T-cell (primary cell): ENCODE data around the gene KMT2A. TPM values are rescaled to one million over a fixed set of nuclear protein-coding genes. Genes with fewer than 3 reads are reported as not detected.
A peak's percentile ranks its signal among the peaks of the same experiment; 100 is the strongest.
"Not testable (repeated sequence)": the region's sequence is repeated elsewhere in the genome, so short reads cannot be mapped to it uniquely, and the experiment has no call there.

Experiments
- ATAC-seq, 4 experiments: fragments of 200-7000 bp in 3 of 4; fragments of 150-1000 bp in 1 of 4; cut with Tn5 transposase; replicated peaks in 1 of 4; 1 replicate in 3 of 4; 2 replicates in 1 of 4; pipeline ENCODE4 v1.10.0; 2021; ENCODE audit warnings: moderate library complexity in 3 of 4, mild to moderate bottlenecking in 2 of 4, moderate number of reproducible peaks in 1 of 4
- CTCF ChIA-PET, 2 donors: fragments of 300-600 bp; sonication (Branson Sonifier 250); formaldehyde crosslinking; loops; one replicate each; lab custom pipeline; 2022; ENCODE audit warnings: antibody characterized with exemption in 2 of 2; lab: Charles Lee
- POLR2A ChIA-PET, 2 donors: fragments of 300-600 bp; sonication (Branson Sonifier 250); formaldehyde crosslinking; loops; one replicate each; lab custom pipeline; 2022; ENCODE audit warnings: antibody characterized with exemption in 2 of 2; lab: Charles Lee
- DNase-seq, 35 experiments: peaks; one replicate each; pipeline versions ENCODE4 v3.0.0 to v3.0.0-alpha.2; 2013 to 2023
- H3K27ac ChIP-seq: one replicate; pipeline ENCODE4 v1.5.1; 2013; ENCODE audit warnings: low read length
- H3K27me3 ChIP-seq, 2 experiments: replicated peaks in 1 of 2; 1 replicate in 1 of 2; 2 replicates in 1 of 2; pipeline versions ENCODE4 v1.6.1 to v1.7.0; 2013; ENCODE audit warnings: low read length in 1 of 2, mixed read lengths in 1 of 2; ENCODE audit not compliant: control insufficient read depth in 2 of 2, insufficient read depth in 2 of 2; ENCODE audit errors: extremely low read depth in 1 of 2
- H3K36me3 ChIP-seq, 2 donors: 1 replicate in 1 of 2; 2 replicates in 1 of 2; pipeline versions ENCODE4 v1.6.1 to v1.7.0; 2013; ENCODE audit warnings: low read length in 1 of 2; ENCODE audit not compliant: control insufficient read depth in 2 of 2, insufficient read depth in 1 of 2; ENCODE audit errors: extremely low read depth in 1 of 2
- H3K4me1 ChIP-seq, 2 experiments: 1 replicate in 1 of 2; 2 replicates in 1 of 2; pipeline versions ENCODE4 v1.6.1 to v1.7.0; 2013; ENCODE audit warnings: low read length in 2 of 2, mixed read lengths in 1 of 2; ENCODE audit not compliant: insufficient read depth in 2 of 2, control insufficient read depth in 1 of 2; ENCODE audit errors: extremely low read depth in 1 of 2
- H3K4me3 ChIP-seq, 2 donors: 1 replicate in 1 of 2; 2 replicates in 1 of 2; pipeline versions ENCODE4 v1.5.1 to v1.7.0; 2013; ENCODE audit warnings: mild to moderate bottlenecking in 2 of 2, low read length in 1 of 2, moderate library complexity in 1 of 2; ENCODE audit not compliant: control insufficient read depth in 1 of 2; ENCODE audit errors: extremely low read depth in 1 of 2
- H3K9me3 ChIP-seq: 2 replicates; pipeline ENCODE4 v1.7.0; 2013
- H3K27ac Mint-ChIP-seq, 2 donors: one replicate each; pipeline ENCODE4 v1.8.0; 2020 to 2021; ENCODE audit warnings: mild to moderate bottlenecking in 2 of 2, mixed read lengths in 2 of 2
- H3K27me3 Mint-ChIP-seq, 2 donors: one replicate each; pipeline ENCODE4 v1.8.0; 2021 to 2022; ENCODE audit warnings: mixed read lengths in 2 of 2
- H3K36me3 Mint-ChIP-seq: one replicate; pipeline ENCODE4 v1.8.0; 2021; ENCODE audit warnings: mixed read lengths
- H3K4me1 Mint-ChIP-seq, 3 donors: one replicate each; pipeline ENCODE4 v1.8.0; 2020 to 2022; ENCODE audit warnings: mixed read lengths in 3 of 3, mild to moderate bottlenecking in 1 of 3
- H3K4me3 Mint-ChIP-seq, 3 donors: one replicate each; pipeline ENCODE4 v1.8.0; 2020 to 2022; ENCODE audit warnings: mild to moderate bottlenecking in 3 of 3, mixed read lengths in 3 of 3, moderate library complexity in 3 of 3
- H3K9me3 Mint-ChIP-seq, 3 donors: one replicate each; pipeline ENCODE4 v1.8.0; 2020 to 2022; ENCODE audit warnings: mixed read lengths in 3 of 3
- WGBS: methylation state at CpG from one replicate; pipeline ENCODE4 v1.1.5; 2013; ENCODE audit warnings: missing lambda C conversion rate; ENCODE audit not compliant: insufficient coverage; 5-methylcytosine and 5-hydroxymethylcytosine counted together
- total RNA-seq, 35 experiments: library from RNA in 6 of 35; stranded (reverse) in 6 of 35; fragments of 120-200 nt in 1 of 35; gene quantifications; one replicate each; pipeline versions ENCODE4 v1.2.1 to v1.2.4 and lab custom pipeline; 2013 to 2026

KMT2A gene
- total RNA-seq, 5 donors from 2014 or later (not counting 1 experiment from before 2014, with no cell fraction given), result 130 to 183 (median 153) TPM

- DNase-seq, result no peak
- no peaks in the 10 kb centered on the region for H3K27me3 ChIP-seq
- ChIA-PET CTCF (interaction anchor here in 1 of 2 donors (0.6 to 0.9 kb wide), 2 partner anchors 10 to 62 kb away, joined by 3 to 4 read pairs; no protein-coding TSS in a partner anchor), POLR2A (no interaction called here)
- Mint-ChIP-seq H3K9me3 (no peaks in the 10 kb centered on the region), H3K4me3 (no peak overlapping the region), H3K36me3 (peaks cover 20% of the 10 kb centered on the region), H3K27me3 (no peaks in the 10 kb centered on the region), H3K27ac (peak overlapping the region in 1 of 2 donors; percentile 12), H3K4me1 (peaks cover 7 to 19% (median 15%) of the 10 kb centered on the region in 3 donors)
- H3K9me3 ChIP-seq, result no peaks in the 10 kb centered on the region
- no peak overlapping the region for H3K27ac ChIP-seq
- peaks cover 2 to 20% of the 10 kb centered on the region in 2 donors for H3K36me3 ChIP-seq
- no CpG with 5 or more reads among the region's 1 CpG for WGBS
- H3K4me3 ChIP-seq, result no peak overlapping the region
- ATAC-seq, result no peak
- H3K4me1 ChIP-seq, result peaks cover 0 to 3% of the 10 kb centered on the region in 2 experiments
These were observed 23.4 kb upstream of the KMT2A start for GRCh38 chr11:118412921-118413320.

GRCh38 chr11:118415062-118415738, 21.1 kb upstream of the KMT2A start:
- ATAC-seq, result no peak
- no peak overlapping the region for H3K27ac ChIP-seq
- H3K4me1 ChIP-seq, result no peaks in the 10 kb centered on the region
- ChIA-PET CTCF (interaction anchor here in 1 of 2 donors (0.7 kb wide), 1 partner anchor 971 kb away, joined by 3 read pairs; no protein-coding TSS in a partner anchor), POLR2A (interaction anchor here in 1 of 2 donors (0.5 kb wide), 1 partner anchor 10 kb away, joined by 3 read pairs; no protein-coding TSS in a partner anchor)
- DNase-seq, result no peak
- no peaks in the 10 kb centered on the region for H3K9me3 ChIP-seq
- 38% methylated on average over 4 of the region's 8 CpGs for WGBS
- H3K27me3 ChIP-seq, result no peaks in the 10 kb centered on the region
- no peak overlapping the region for H3K4me3 Mint-ChIP-seq
- peaks cover 12% of the 10 kb centered on the region for H3K36me3 Mint-ChIP-seq
- H3K9me3 Mint-ChIP-seq, result no peaks in the 10 kb centered on the region
- no peaks in the 10 kb centered on the region for H3K27me3 Mint-ChIP-seq
- H3K27ac Mint-ChIP-seq, result no peak overlapping the region
- peaks cover 0 to 6% (median 0%) of the 10 kb centered on the region in 3 donors for H3K4me1 Mint-ChIP-seq
- H3K4me3 ChIP-seq, result no peak overlapping the region
- H3K36me3 ChIP-seq, result peaks cover 2 to 4% of the 10 kb centered on the region in 2 donors

- peak in 2 of 35 experiments; percentile 17 to 22 for DNase-seq
- H3K9me3 ChIP-seq, result no peaks in the 10 kb centered on the region
- H3K4me3 ChIP-seq, result no peak overlapping the region
These were observed 20.6 kb upstream of the KMT2A start for GRCh38 chr11:118415739-118416068.

GRCh38 chr11:118416900-118417299, 19.4 kb upstream of the KMT2A start:
- ATAC-seq, H3K36me3 Mint-ChIP-seq, POLR2A ChIA-PET, H3K27me3 ChIP-seq, H3K4me1 ChIP-seq, H3K4me3 ChIP-seq, H3K9me3 Mint-ChIP-seq, H3K27me3 Mint-ChIP-seq, H3K4me3 Mint-ChIP-seq, H3K27ac ChIP-seq, H3K36me3 ChIP-seq, H3K27ac Mint-ChIP-seq, H3K9me3 ChIP-seq, H3K4me1 Mint-ChIP-seq, DNase-seq: not testable (repeated sequence)
- CTCF ChIA-PET, result interaction anchor here in 1 of 2 donors (0.6 kb wide), 1 partner anchor 19 kb away, joined by 3 read pairs; no protein-coding TSS in a partner anchor

More at GRCh38 chr11:118415739-118416068, 20.6 kb upstream of the KMT2A start:
- H3K27me3 ChIP-seq, result no peaks in the 10 kb centered on the region
- H3K4me1 Mint-ChIP-seq, result peaks cover 0 to 2% (median 0%) of the 10 kb centered on the region in 3 donors
- CTCF ChIA-PET, result no interaction called here
- no peaks in the 10 kb centered on the region for H3K9me3 Mint-ChIP-seq
- H3K27ac Mint-ChIP-seq, result no peak overlapping the region
- no peaks in the 10 kb centered on the region for H3K4me1 ChIP-seq
- H3K36me3 Mint-ChIP-seq, result peaks cover 8% of the 10 kb centered on the region
- no peak overlapping the region for H3K27ac ChIP-seq
- peaks cover 2% of the 10 kb centered on the region in 2 donors for H3K36me3 ChIP-seq
- POLR2A ChIA-PET, result no interaction called here
- peak; percentile 42 to 83 (median 67) for ATAC-seq
- no peak overlapping the region for H3K4me3 Mint-ChIP-seq
- H3K27me3 Mint-ChIP-seq, result no peaks in the 10 kb centered on the region

GRCh38 chr11:118417801-118418200, 18.5 kb upstream of the KMT2A start:
- Histone ChIP-seq H3K4me1 (no peaks in the 10 kb centered on the region), H3K27ac (no peak overlapping the region), H3K27me3 (no peaks in the 10 kb centered on the region), H3K4me3 (no peak overlapping the region), H3K36me3 (peaks cover 0 to 2% of the 10 kb centered on the region in 2 donors), H3K9me3 (no peaks in the 10 kb centered on the region)
- Mint-ChIP-seq H3K36me3 (peaks cover 3% of the 10 kb centered on the region), H3K27me3 (no peaks in the 10 kb centered on the region), H3K9me3 (no peaks in the 10 kb centered on the region), H3K4me1 (no peaks in the 10 kb centered on the region), H3K4me3 (no peak overlapping the region), H3K27ac (no peak overlapping the region)
- ATAC-seq (no peak), DNase-seq (no peak)
- ChIA-PET POLR2A (no interaction called here), CTCF (no interaction called here)
- no CpG with 5 or more reads among the region's 4 CpGs for WGBS

GRCh38 chr11:118418766-118419165, 17.5 kb upstream of the KMT2A start:
- Mint-ChIP-seq H3K9me3 (no peaks in the 10 kb centered on the region), H3K27me3 (no peaks in the 10 kb centered on the region), H3K36me3 (peaks cover 3% of the 10 kb centered on the region), H3K4me3 (no peak overlapping the region), H3K27ac (no peak overlapping the region), H3K4me1 (no peaks in the 10 kb centered on the region)
- Histone ChIP-seq H3K36me3 (peaks cover 0 to 2% of the 10 kb centered on the region in 2 donors), H3K9me3 (no peaks in the 10 kb centered on the region), H3K4me1 (no peaks in the 10 kb centered on the region), H3K27me3 (no peaks in the 10 kb centered on the region), H3K4me3 (no peak overlapping the region), H3K27ac (no peak overlapping the region)
- DNase-seq (no peak), ATAC-seq (no peak)
- ChIA-PET CTCF (no interaction called here), POLR2A (interaction anchor here in 1 of 2 donors (0.6 kb wide), 1 partner anchor 13 kb away, joined by 3 read pairs; no protein-coding TSS in a partner anchor)
- WGBS, result 93% methylated on average over 3 of the region's 5 CpGs
